ENCODE measurements around the gene NCAM1.

DNA sequence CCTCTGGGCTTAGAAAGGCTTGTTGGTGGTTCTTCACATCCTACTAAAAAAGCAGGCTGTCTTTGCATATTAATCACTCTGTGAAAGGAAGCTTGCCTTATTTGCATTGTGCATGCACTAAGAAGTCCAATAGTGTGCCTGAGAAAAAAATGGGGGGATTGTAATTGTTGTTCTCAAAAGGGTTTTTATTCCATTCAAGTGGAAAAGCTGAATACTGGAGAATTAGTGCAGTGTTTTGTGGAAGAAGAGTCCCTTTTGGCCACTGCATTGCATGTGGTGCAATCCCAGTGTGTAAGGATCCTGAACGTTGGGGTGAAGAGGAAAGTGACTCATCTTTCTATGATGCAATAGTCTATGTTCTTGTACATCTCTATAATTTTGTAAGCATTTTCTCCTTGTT is 16.5 kb downstream of the NCAM1 start:
- TF ChIP-seq POLR2AphosphoS5 (IDR thresholded peaks at IDR 0.05; ENCODE audit: borderline replicate concordance, low read depth, low read length) (no peak), EZH2 (IDR thresholded peaks at IDR 0.05) (no peak)

Measured in SK-N-MC (cell line).